Hematopoietic multipotent progenitor cell (in vitro differentiated cells): ENCODE results near the gene EFCAB6. TPM values are rescaled to one million over a fixed set of nuclear protein-coding genes. Genes with fewer than 3 reads are reported as not detected.

Source experiments
- DNase-seq, 3 donors: peaks; one replicate each; pipeline ENCODE4 v3.0.0-alpha.2; 2011 to 2015; ENCODE audit warnings: low read depth in 2 of 3, low spot score in 2 of 3
- total RNA-seq: library from RNA; depleted of rRNA; stranded (reverse); fragments of >200 nt; gene quantifications from one replicate; pipeline ENCODE4 v1.2.3, GENCODE V29; 2012

Gene EFCAB6, protein sequence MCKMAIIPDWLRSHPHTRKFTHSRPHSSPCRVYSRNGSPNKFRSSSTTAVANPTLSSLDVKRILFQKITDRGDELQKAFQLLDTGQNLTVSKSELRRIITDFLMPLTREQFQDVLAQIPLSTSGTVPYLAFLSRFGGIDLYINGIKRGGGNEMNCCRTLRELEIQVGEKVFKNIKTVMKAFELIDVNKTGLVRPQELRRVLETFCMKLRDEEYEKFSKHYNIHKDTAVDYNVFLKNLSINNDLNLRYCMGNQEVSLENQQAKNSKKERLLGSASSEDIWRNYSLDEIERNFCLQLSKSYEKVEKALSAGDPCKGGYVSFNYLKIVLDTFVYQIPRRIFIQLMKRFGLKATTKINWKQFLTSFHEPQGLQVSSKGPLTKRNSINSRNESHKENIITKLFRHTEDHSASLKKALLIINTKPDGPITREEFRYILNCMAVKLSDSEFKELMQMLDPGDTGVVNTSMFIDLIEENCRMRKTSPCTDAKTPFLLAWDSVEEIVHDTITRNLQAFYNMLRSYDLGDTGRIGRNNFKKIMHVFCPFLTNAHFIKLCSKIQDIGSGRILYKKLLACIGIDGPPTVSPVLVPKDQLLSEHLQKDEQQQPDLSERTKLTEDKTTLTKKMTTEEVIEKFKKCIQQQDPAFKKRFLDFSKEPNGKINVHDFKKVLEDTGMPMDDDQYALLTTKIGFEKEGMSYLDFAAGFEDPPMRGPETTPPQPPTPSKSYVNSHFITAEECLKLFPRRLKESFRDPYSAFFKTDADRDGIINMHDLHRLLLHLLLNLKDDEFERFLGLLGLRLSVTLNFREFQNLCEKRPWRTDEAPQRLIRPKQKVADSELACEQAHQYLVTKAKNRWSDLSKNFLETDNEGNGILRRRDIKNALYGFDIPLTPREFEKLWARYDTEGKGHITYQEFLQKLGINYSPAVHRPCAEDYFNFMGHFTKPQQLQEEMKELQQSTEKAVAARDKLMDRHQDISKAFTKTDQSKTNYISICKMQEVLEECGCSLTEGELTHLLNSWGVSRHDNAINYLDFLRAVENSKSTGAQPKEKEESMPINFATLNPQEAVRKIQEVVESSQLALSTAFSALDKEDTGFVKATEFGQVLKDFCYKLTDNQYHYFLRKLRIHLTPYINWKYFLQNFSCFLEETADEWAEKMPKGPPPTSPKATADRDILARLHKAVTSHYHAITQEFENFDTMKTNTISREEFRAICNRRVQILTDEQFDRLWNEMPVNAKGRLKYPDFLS (N-terminal part only)
- 0.54 TPM for total RNA-seq

DNA sequence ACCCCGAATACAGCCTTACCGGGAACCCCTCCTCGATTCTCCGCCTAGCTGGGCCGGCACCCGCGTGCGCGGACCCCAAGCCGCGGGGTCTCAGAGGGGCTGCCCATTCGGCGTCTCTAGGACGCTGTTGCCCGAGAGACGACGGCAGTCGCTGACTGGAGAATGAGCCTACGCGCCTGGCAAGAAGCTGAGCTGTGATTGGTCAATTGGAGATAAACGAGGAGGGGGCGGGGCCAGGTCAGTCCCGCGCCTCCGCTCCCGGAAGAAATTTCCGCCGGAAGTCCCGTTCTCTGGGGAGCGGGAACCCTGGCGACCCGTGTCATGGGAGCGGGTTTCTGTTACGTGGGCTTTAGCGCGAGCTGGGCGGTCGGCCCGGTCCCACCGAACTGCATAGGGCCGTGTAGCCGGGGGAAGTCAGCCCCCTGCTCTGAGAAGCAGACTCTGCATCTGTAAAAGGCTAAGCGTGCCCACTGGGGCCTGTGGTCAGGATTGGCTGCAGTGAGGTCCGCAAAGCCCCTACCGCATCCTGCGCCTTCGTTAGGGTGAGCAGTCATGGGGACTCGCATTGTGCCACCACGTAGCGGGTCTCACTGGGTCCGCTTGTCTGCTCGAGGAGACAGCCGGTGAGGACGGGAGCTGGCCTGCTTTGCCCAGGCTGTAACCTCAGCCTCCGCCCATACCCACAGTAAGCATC, at the start of gene EFCAB6:
Gene EFCAB6 (minus strand): TSS at position 157 of the 694 bp plus-strand sequence. CDS start 29,987 bp downstream, outside the sequence.
- peak; percentile 81 to 89 (median 89) for DNase-seq

DNA sequence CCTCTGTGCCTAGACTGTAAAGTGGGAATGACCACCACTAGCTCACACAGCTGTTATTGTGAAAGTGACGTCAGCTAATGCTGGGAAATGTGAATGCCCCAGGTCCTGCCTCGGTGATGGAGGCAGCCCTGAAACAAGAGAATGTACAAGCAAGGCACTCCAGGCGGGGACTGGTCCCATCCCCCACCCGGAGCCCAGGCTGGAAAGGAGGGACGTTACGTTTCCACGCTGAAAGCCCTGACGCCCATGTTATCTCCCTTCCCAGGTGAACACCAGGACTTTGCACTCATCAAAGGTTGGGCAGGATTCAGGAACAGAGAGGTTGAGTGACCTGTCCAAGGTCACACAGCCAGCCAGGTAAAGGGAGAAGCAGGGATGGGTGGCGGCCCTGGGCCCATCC, 49.4 kb upstream of the EFCAB6 start:
- no peak for DNase-seq

DNA sequence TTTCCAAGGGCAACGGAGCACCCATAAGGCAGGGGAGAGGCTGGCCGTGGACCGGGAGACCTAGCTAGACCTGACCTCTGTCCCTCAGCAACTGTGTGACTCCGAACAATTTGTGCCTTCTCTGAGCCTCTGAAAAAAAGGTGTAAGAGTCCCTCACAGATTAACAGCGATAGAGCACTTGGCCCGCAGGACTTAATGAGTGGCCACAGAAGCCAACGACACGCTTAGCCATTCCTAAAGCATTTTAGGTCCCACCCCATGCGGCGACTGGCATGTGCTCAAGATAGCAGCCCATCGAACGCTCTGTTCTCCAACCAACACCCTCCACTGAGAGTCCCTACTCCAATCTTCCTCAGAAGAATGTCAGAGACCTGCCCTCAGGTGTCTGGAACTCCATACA, 48.7 kb upstream of the EFCAB6 start:
- no peak for DNase-seq

DNA sequence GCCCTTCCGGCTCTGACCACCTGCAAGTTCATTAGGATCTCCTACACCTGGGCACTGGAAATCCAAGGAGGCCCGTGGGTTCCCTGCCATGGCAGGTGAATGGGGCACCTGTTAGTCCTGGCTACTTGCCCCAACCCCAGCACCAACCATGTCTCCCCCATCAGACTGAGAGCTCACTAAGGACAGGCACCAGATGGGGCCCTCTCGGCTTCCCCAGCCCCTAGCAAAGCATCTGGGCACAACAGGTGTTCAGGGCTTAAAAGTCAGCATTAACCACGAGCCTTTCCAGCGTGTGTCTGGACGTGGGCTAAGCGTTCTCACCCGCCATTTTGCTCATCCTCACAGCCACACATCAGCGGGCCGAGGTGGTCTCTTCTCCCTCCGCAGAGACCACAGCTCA, 48.0 kb upstream of the EFCAB6 start:
- DNase-seq: no peak

DNA sequence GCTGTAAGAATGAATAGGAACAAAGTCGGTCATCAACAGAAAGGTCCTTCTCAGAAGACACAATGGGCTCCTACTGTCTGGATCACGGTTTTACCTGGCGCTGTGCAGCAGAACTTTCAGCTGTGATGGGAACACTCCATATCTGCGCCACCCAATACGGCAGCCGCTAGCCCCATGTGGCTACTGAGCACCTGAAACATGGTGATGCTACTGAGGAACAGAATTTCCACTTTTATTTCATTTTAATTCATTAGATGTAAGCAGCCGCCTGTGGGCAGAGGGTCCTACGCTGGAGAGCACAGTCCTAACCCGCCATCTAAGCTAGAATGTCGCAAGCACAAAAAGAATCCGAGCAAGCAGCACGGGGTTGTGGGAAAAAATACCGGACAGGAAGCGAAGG, 47.5 kb upstream of the EFCAB6 start:
- DNase-seq: no peak

DNA sequence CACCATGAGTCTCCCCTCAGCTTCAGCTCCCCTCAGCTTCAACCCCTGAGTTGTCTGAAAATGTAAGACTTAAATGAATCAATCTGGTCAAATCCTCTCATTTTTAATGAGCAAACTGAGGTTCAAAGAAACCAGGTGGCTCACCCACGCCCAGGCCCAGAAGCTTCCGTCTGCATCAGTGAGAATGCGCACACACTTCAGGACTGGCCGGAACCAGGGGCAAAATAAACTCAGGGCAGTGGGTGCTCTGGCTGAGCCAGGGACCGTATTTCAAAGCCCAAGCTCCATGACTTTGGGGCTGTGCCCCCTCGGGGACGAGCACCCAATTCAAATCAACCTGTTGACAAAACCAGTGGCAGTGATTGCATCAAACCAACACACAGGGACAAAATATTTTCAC, 47.1 kb upstream of the EFCAB6 start:
- no peak for DNase-seq

DNA sequence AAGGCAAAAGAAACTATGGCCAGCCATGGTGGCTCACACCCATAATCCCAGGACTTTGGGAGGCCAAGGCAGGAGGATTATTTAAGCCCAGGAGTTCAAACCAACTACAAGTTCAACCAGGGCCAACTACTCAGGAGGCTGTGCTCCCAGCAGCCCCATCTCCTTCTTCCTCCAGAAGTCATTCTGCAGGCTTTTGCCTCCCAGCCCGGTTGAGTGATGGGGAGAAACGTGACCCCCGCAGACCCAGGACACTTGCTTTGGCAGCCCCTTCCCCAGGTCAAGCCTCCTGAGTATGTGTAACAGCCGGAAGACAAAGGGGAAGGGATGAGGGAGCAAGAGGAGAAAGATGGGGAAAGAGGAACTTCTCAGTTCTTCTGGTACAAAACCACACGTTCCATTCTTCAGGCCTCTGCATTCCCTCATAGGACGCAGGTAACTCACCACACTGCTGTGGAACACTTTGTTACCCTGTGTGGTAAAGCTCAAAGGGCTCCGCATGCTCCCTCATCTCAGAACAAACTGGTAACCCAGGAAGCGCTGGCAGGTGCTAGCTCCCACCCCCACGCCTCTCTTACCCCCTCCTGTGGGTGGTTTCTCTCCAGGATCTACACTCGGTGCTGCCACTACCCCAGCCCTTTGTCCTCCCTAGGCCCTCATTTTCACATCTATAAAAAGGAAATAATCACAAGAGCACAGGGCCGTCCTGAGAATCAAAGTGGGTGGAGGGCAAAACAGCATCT, 46.2 kb upstream of the EFCAB6 start:
- DNase-seq: no peak

DNA sequence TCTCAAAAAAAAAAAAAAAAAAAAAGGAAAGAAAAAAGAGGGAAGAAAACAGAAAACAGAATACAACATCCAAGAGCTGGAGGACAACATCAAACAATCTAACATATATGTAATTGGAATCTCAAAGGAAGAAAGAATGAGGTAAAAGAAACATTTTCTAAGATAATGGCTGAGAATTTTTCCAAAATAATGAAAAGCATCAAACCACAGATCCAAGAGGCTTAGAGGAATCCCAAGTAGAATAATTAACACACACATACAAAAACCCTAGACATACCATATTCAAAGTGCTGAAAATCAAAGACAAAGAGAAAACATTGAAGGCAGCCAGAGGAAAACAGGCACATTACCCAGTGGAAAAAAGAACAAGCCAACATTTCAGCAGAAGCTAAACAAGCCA, 45.3 kb upstream of the EFCAB6 start:
- no peak for DNase-seq

DNA sequence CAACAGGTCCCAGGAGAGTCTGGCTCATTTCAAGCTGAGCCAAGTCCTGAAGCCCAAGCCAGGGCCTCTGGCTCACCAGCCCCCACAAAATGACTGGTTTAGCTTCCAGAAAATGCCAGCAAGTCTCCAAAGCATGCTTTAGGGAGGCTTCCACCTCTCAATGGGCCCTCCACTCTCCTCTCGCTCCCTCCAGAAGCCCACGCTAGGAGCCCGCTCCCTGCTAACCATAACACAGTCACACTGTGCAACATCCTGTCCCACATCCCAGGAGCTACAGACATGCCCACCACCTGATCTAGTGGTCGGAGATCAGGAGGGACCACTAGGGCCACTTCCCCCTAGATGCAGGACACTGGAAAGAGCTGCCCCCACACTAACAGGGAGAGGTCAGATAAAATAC, 43.3 kb upstream of the EFCAB6 start:
- no peak for DNase-seq

DNA sequence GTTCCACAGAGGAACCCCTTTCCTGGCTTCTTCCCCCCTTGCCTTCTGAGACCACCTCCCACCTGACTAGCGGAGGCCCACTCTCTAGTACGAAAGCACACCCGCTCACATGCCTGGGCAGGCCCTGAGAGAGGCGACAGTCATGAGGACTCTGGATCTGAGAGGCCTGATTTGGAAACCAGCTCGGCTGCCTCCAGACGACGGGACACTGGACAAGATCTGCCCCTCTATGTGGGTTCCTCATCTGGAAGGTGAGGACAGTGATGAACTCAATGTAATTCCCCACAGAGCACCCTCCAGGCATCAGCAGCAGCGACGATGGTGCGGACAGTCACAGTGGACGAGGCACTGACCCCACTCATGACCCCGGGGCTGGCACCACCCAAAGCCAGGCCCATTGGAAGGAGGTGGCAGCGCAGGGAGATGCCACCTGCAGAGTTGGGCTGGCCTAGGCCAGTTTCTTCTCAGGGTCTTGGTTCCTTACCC, 42.7 kb upstream of the EFCAB6 start:
- DNase-seq: no peak

DNA sequence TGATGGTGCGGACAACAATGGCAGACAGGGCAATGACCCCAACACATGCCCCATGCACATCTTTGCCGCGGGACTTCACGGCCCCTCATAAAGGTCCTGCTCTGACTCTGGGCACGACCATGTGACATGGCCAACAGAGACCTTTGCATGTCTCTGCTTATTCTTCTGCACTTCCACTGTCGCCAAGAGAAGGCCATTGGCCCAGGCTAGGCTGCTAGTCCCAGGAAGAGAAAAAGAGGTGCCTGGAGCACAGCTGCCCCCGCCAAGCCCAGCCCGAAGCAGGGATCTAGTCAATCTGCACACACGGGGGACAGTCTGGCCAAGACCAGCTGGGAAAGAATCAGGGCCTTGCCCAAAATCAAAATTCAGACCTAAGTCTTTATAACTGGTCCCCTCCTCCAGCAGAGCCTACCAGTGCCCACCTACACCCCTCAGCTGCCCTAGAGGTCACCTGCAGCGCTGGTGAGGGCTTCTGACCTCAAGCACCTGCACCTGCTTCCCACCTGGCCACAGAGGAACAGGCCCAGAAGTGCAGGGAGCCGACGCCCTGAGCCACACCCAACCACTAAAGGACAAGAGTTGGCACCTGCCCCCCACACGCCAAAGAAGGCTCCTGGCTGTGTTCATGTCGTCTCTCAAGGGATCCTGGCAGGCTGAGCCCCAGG, 42.1 kb upstream of the EFCAB6 start:
- DNase-seq: no peak

DNA sequence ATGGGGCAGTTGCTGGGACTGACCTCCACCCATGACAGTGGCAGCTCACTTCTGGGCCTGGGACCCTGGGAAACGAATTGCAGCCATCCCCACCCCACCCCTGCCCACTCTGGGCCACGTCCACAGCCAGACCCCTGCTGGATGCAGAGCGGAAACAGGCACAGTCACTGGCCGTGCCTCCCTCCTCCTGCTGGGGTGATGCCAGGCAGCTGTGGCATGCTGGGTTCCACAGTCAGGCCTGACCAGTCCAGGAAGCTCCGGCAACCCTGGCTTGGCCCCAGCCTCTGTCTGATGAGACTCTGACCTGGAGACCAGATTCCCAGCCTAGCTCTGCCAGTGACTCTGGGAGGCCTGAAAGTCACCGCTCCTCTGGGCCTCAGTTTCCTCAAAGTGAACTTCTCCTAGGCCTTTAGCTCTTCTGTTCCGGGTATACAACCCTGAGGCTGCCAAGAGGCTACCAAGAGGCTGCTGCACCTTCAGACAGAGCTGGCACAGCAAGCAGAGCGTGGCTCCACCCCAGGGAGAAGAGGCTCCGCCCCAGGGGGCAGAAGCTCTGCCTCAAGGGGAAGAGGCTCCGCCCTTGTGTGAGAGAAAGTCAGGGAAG, 41.3 kb upstream of the EFCAB6 start:
- DNase-seq: no peak

DNA sequence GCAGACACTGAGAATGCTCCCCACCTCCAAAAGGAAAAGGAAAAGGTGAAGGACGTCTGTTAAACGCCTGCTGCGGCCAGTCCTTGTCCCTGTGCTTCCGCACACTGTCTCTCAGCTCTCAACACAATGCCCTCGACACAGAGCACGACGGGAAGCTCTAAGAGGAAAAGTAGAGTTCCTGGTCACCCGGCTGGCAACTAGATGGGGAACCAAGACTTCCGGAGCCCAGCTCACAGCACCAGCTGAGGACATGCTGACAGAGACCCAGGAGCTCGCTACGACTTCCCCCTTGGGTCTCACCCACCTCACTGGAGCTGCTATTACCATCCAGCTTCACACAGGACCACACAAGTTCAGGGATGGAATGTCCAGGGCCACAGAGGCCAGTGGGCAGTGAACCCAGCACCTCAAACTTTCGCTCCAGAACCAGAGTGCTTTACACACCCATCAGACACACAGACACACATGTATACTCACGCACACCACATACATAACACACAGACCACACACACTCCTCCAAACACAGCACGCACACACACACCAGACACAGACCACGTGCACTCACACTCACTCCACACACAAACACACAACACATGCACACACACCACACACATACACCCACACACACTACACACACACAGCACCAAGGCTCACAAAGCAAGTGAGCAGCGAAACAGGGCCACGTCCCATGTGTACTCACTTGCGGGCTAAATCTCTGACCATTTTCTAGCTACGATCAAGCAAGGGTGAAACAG, 40.6 kb upstream of the EFCAB6 start:
- peak in 1 of 3 donors; percentile 17 for DNase-seq

DNA sequence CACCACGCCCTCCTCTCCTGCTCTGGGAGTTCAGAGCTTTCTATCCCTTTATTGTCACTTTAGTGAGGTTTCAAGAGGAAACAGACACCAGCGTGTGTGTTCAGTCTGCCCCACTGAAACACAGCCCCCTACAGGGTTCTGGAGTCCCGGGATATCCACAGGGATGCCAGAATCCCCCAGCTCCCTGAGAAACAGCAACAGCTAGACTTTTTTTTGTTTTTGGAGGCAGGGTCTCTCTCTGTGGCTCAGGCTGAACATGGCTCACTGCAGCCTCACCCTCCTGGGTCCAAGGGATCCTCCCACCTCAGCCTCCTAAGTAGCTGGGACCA, 39.8 kb upstream of the EFCAB6 start:
- no peak for DNase-seq

DNA sequence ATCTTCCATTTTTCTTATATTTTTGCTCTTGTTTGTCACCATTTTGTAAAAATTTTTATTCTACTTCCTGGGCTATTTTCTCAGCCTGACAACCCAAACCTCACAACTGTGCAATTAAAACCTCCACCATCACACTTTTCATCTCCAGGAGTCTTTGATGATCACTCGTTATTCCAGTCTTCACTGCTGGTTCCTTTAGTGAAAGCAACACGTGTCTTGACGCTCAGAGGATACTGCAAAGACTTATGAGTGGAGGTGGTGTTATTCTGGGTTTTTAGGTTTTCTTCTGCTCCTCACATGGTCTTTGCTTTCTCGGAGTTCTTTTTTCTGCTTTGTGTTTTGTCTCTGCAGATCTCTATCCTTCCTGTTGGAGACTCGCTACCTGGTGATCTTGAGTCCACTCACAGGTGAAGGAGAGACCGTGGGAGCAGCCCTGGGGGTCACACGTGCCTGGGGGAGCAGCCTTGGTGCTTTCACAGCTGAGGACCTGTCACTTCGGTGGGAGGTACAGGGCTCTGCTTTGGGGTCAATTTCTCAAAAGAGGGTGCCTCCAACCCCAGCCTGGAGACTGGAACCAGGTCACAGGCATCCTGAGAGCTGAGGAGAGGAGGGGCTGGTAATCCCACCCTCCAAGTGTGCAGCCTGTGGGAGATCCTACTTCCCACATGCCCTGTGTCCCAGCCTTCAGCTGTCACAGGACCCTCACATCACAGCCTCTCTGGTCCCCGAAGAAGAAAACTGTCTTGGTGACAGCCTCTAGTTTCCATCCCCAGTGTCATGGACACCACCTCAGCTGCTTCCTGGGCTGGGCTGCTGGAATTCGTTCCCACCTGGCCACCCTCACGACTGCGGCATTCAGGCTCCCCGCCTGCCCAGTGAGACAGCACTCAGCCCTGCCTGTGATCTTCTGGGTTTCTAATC, 39.2 kb upstream of the EFCAB6 start:
- DNase-seq: no peak

DNA sequence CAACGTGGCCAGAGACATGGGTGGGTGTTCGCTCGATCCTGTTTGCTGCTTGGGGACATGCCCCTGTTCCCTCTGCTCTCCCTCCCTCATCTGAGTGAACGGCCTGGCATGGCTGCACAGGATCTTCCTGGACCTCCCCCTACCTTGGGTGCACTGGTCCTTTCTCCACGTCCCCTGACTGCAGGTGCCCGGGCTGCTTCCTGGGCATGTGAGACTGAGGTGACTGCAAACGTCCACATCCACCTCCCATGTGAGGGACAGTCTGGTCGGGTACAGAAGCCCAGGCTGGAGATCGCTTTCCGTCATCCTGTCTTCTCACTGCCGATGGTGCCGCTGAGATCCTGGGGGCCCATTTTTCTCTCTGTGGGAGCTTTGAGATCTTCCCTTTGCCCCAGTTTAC, 38.4 kb upstream of the EFCAB6 start:
- DNase-seq: no peak

DNA sequence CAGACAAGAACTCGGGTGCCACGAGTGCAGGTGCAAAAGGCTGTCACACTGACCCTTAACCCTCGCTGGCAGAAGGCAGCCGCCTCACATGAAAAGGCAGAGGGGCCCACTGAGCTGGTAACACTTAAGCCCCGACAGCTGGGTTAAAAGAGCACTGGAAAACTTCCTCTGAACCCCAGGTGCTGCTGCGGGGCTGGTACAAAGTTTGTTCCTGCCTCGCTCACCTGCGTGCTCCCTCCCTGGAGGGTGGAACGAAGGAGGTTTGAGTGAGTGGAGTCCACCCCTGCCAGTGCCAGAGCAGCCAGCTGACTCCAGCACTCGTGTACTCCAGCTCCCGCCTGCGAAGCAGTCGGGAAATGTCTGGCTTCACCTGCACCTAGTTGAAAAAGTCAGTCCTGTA, 37.6 kb upstream of the EFCAB6 start:
- DNase-seq: no peak
